ENCODE data around the gene CCHCR1. TPM values are rescaled to one million over a fixed set of nuclear protein-coding genes. Genes with fewer than 3 reads are reported as not detected.
A peak's percentile ranks its signal among the peaks of the same experiment; 100 is the strongest.

CCHCR1 gene
- total and polyA plus RNA-seq, 9 of the 15 experiments (the other 6 are each of a cell fraction or from before 2014, with no cell fraction given): 1.2 to 47.3 (median 32.0) TPM

GRCh38 chr6:31125586-31126363 is 31.8 kb downstream of the CCHCR1 start:
- H3K36me3 ChIP-seq (ENCODE audit: control insufficient read depth, insufficient read depth, low read length): no peaks in the 10 kb centered on the region
- H3K4me1 ChIP-seq (replicated peaks in 1 of 2; ENCODE audit: control insufficient read depth in 2 of 2, insufficient read depth in 2 of 2, low read length in 2 of 2): peaks cover 6 to 17% of the 10 kb centered on the region in 2 experiments; a peak in 4 of 5 replicates
- H3K9ac ChIP-seq (ENCODE audit: insufficient read depth in 1 of 2, low read depth in 2 of 2, low read length in 2 of 2): no peak overlapping the region
- in situ Hi-C loops (cut with MboI) (no loop called here), intact Hi-C loops (cut with micrococcal nuclease) (no loop called here)
- peaks cover 14% of the 10 kb centered on the region for H4K20me1 ChIP-seq (replicated peaks; ENCODE audit: control insufficient read depth, insufficient read depth, low read length)
- H3K9me1 ChIP-seq (ENCODE audit: control insufficient read depth, insufficient read depth, low read length): no peaks in the 10 kb centered on the region
- peaks cover 36 to 75% of the 10 kb centered on the region in 2 experiments; a peak in 4 of 5 replicates for H3K27me3 ChIP-seq (ENCODE audit: control insufficient read depth in 2 of 2, insufficient read depth in 2 of 2, low read length in 2 of 2)
- whole genome bisulfite sequencing (ENCODE audit: insufficient coverage, low coverage, missing lambda C conversion rate): under 1% methylated on average over 12 of the region's 12 CpGs
- no peaks in the 10 kb centered on the region for H3K79me2 ChIP-seq (ENCODE audit: control insufficient read depth, insufficient read depth, low read length)
- DNase-seq (ENCODE audit: extremely low read depth in 1 of 4, low spot score in 3 of 4) (no peak), ATAC-seq (no peak), FAIRE-seq (no peak)
- no peaks in the 10 kb centered on the region for H3K9me3 ChIP-seq (replicated peaks; ENCODE audit: control insufficient read depth, insufficient read depth, low read depth, low read length)
- H2AFZ ChIP-seq (ENCODE audit: low read depth, low read length): no peak overlapping the region
- ChIA-PET POLR2A (interaction anchor here (1.0 to 1.1 kb wide), 3 partner anchors 11 to 191 kb away, joined by 3 to 5 read pairs (median 3); partner anchors contain the start of gene PSORS1C1), CTCF (ENCODE audit: low intra/inter-chr PET ratio) (no interaction called here)
- H3K4me2 ChIP-seq (ENCODE audit: insufficient read depth, low read length): no peak overlapping the region
- TF ChIP-seq ARNT (IDR thresholded peaks at IDR 0.05) (no peak), ZKSCAN3 (CRISPR knock-in tag; IDR thresholded peaks at IDR 0.05) (no peak), ZFP36 (IDR thresholded peaks at IDR 0.05; ENCODE audit: low read depth, low read length, partially characterized antibody) (peak; percentile 45)
- no TSS peak for BruUV-seq (replicated peaks)
- no peak overlapping the region for H3K27ac ChIP-seq (ENCODE audit: extremely low read depth, low read depth, low read length)
- H3K4me3 ChIP-seq: no peak overlapping the region

GRCh38 chr6:31125162-31125561 is 32.4 kb downstream of the CCHCR1 start:
- no peak overlapping the region for H3K9ac ChIP-seq (ENCODE audit: insufficient read depth in 1 of 2, low read depth in 2 of 2, low read length in 2 of 2)
- ATAC-seq (no peak), DNase-seq (ENCODE audit: extremely low read depth in 1 of 4, low spot score in 3 of 4) (no peak), FAIRE-seq (no peak)
- H3K4me1 ChIP-seq (replicated peaks in 1 of 2; ENCODE audit: control insufficient read depth in 2 of 2, insufficient read depth in 2 of 2, low read length in 2 of 2): peaks cover 6 to 22% of the 10 kb centered on the region in 2 experiments; a peak in 4 of 5 replicates
- no peak overlapping the region for H3K4me3 ChIP-seq
- H3K9me3 ChIP-seq (replicated peaks; ENCODE audit: control insufficient read depth, insufficient read depth, low read depth, low read length): no peaks in the 10 kb centered on the region
- H3K27me3 ChIP-seq (ENCODE audit: control insufficient read depth in 2 of 2, insufficient read depth in 2 of 2, low read length in 2 of 2): peaks cover 39 to 80% of the 10 kb centered on the region in 2 experiments; a peak in 4 of 5 replicates
- H3K36me3 ChIP-seq (ENCODE audit: control insufficient read depth, insufficient read depth, low read length): no peaks in the 10 kb centered on the region
- 1% methylated on average over 6 of the region's 8 CpGs for WGBS (ENCODE audit: insufficient coverage, low coverage, missing lambda C conversion rate)
- in situ Hi-C loops (cut with MboI): no loop called here
- ChIA-PET POLR2A (interaction anchor here (0.6 to 1.9 kb wide), 4 partner anchors 10 to 607 kb away, joined by 3 to 5 read pairs (median 3); partner anchors contain the start of genes C6orf15 and PSORS1C1), CTCF (ENCODE audit: low intra/inter-chr PET ratio) (no interaction called here)
- peaks cover 14% of the 10 kb centered on the region for H4K20me1 ChIP-seq (replicated peaks; ENCODE audit: control insufficient read depth, insufficient read depth, low read length)
- no peak overlapping the region for H3K4me2 ChIP-seq (ENCODE audit: insufficient read depth, low read length)
- intact Hi-C loops (cut with micrococcal nuclease): no loop called here
- no peak overlapping the region for H2AFZ ChIP-seq (ENCODE audit: low read depth, low read length)
- no peaks in the 10 kb centered on the region for H3K9me1 ChIP-seq (ENCODE audit: control insufficient read depth, insufficient read depth, low read length)
- no peaks in the 10 kb centered on the region for H3K79me2 ChIP-seq (ENCODE audit: control insufficient read depth, insufficient read depth, low read length)
- H3K27ac ChIP-seq (ENCODE audit: extremely low read depth, low read depth, low read length): no peak overlapping the region
- BruUV-seq (replicated peaks): no TSS peak
- TF ChIP-seq SMAD2 (IDR thresholded peaks at IDR 0.05; ENCODE audit: low read depth, low read length): no peak
- TF ChIP-seq IRF9 (tag; IDR thresholded peaks at IDR 0.05): no peak
- no peak for TF ChIP-seq TFE3 (CRISPR knock-in tag; IDR thresholded peaks at IDR 0.05)
- TF ChIP-seq POLR2G (IDR thresholded peaks at IDR 0.05; ENCODE audit: low read depth, low read length): no peak
- no peak for TF ChIP-seq CTCFL (IDR thresholded peaks at IDR 0.05; ENCODE audit: borderline replicate concordance, insufficient read depth, low read depth, low read length, poor library complexity, severe bottlenecking)
